ENCODE results near the gene PAPSS2. TPM values are rescaled to one million over a fixed set of nuclear protein-coding genes. Genes with fewer than 3 reads are reported as not detected.

Gene PAPSS2
- polyA plus RNA-seq, 1 donor = 46.0 TPM

GRCh38 chr10:87782721-87783120, 123.0 kb downstream of the PAPSS2 start:
- Histone ChIP-seq H3K27me3 (ENCODE audit: control insufficient read depth, insufficient read depth, low read length) (no peaks in the 10 kb centered on the region), H3K4me3 (ENCODE audit: low read length) (no peak overlapping the region), H3K4me1 (ENCODE audit: control insufficient read depth, insufficient read depth, low read length) (no peaks in the 10 kb centered on the region), H3K27ac (ENCODE audit: low read length) (no peak overlapping the region), H3K36me3 (ENCODE audit: control insufficient read depth, insufficient read depth, low read length) (peaks cover 24% of the 10 kb centered on the region), H3K9me3 (ENCODE audit: control insufficient read depth, low read depth, low read length) (no peaks in the 10 kb centered on the region)
- DNase-seq = no peak
- no CpG with 5 or more reads among the region's 6 CpGs for WGBS (ENCODE audit: insufficient coverage, low lambda C conversion rate)

GRCh38 chr10:87786421-87786820, 126.7 kb downstream of the PAPSS2 start:
- DNase-seq = no peak
- H3K4me3 ChIP-seq (ENCODE audit: low read length) = no peak overlapping the region
- H3K9me3 ChIP-seq (ENCODE audit: control insufficient read depth, low read depth, low read length) = no peaks in the 10 kb centered on the region
- no peaks in the 10 kb centered on the region for H3K27me3 ChIP-seq (ENCODE audit: control insufficient read depth, insufficient read depth, low read length)
- H3K36me3 ChIP-seq (ENCODE audit: control insufficient read depth, insufficient read depth, low read length) = peaks cover 26% of the 10 kb centered on the region
- H3K27ac ChIP-seq (ENCODE audit: low read length) = no peak overlapping the region
- WGBS (ENCODE audit: insufficient coverage, low lambda C conversion rate) = no CpG with 5 or more reads among the region's 7 CpGs
- H3K4me1 ChIP-seq (ENCODE audit: control insufficient read depth, insufficient read depth, low read length) = no peaks in the 10 kb centered on the region

DNA sequence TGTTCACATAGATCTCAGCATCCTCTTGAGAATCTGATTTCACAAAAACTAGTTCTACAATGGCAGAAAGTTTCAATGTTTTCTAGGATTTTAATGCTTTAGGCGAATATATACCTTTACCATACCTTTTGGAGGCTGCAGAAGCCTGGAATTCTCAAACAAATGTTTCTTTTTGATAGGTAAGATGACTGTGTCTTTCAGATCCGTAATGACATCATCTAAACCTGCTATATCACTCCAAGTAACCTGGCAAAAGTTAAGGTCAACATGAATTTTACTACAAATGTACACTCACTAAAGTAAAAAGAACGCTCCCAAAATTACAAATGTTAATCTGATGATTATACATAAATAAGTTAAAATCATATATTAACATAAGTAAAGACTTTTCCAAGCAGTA, 130.5 kb downstream of the PAPSS2 start:
- Histone ChIP-seq H3K9me3 (ENCODE audit: control insufficient read depth, low read depth, low read length) (no peaks in the 10 kb centered on the region), H3K36me3 (ENCODE audit: control insufficient read depth, insufficient read depth, low read length) (peaks cover 16% of the 10 kb centered on the region), H3K4me3 (ENCODE audit: low read length) (no peak overlapping the region), H3K4me1 (ENCODE audit: control insufficient read depth, insufficient read depth, low read length) (peaks cover 4% of the 10 kb centered on the region), H3K27me3 (ENCODE audit: control insufficient read depth, insufficient read depth, low read length) (no peaks in the 10 kb centered on the region), H3K27ac (ENCODE audit: low read length) (no peak overlapping the region)
- DNase-seq = no peak
- 100% methylated on average over 2 of the region's 3 CpGs for WGBS (ENCODE audit: insufficient coverage, low lambda C conversion rate)

GRCh38 chr10:87794285-87794684, 134.6 kb downstream of the PAPSS2 start:
- H3K9me3 ChIP-seq (ENCODE audit: control insufficient read depth, low read depth, low read length) = no peaks in the 10 kb centered on the region

More at GRCh38 chr10:87794285-87794684, 134.6 kb downstream of the PAPSS2 start:
- WGBS (ENCODE audit: insufficient coverage, low lambda C conversion rate) = 67% methylated on average over 1 of the region's 3 CpGs
- peaks cover 4% of the 10 kb centered on the region for H3K4me1 ChIP-seq (ENCODE audit: control insufficient read depth, insufficient read depth, low read length)
- peaks cover 20% of the 10 kb centered on the region for H3K36me3 ChIP-seq (ENCODE audit: control insufficient read depth, insufficient read depth, low read length)
- no peak overlapping the region for H3K27ac ChIP-seq (ENCODE audit: low read length)
- H3K4me3 ChIP-seq (ENCODE audit: low read length) = no peak overlapping the region
- no peak for DNase-seq
- no peaks in the 10 kb centered on the region for H3K27me3 ChIP-seq (ENCODE audit: control insufficient read depth, insufficient read depth, low read length)

Other genes with a start within 250 kb of the PAPSS2 start
- 43.0 TPM for gene MINPP1, start 155.0 kb upstream of the PAPSS2 start, polyA plus RNA-seq
- gene ATAD1, start 158.3 kb downstream of the PAPSS2 start, polyA plus RNA-seq = 35.9 TPM
- gene KLLN, start 203.7 kb downstream of the PAPSS2 start, polyA plus RNA-seq = 1.0 TPM
- 68.2 TPM for gene PTEN, start 203.7 kb downstream of the PAPSS2 start, polyA plus RNA-seq

All from large intestine (tissue), 3 donors.